ENCODE data around the gene EDN2.

- peak; percentile 60 for TF ChIP-seq CTCF (conservative IDR thresholded peaks at IDR 0.05; ENCODE audit: low read depth, low read length)
- TF ChIP-seq EZH2 (IDR thresholded peaks at IDR 0.05; ENCODE audit: borderline replicate concordance, low read depth, low read length, poor library complexity, severe bottlenecking): no peak
Observed at GRCh38 chr1:41495210-41495948, 10.9 kb upstream of the EDN2 start.
